Activated CD4-positive, alpha-beta T cell treated with anti-CD3 and anti-CD28 coated beads, Interleukin-2, amount 10 ng/mL, durations not matched to agents 24 days and 14 days (primary cell): Measurements from ENCODE around the gene CAPNS2. TPM values are rescaled to one million over a fixed set of nuclear protein-coding genes. Genes with fewer than 3 reads are reported as not detected.
"Not testable (repeated sequence)": the region's sequence is repeated elsewhere in the genome, so short reads cannot be mapped to it uniquely, and the experiment has no call there.

Source experiments
- DNase-seq: peaks from one replicate; pipeline ENCODE4 v3.0.0; 2022
- H3K27ac Mint-ChIP-seq: one replicate; pipeline ENCODE4 v1.8.0; 2022; ENCODE audit warnings: mild to moderate bottlenecking, mixed read lengths
- H3K27me3 Mint-ChIP-seq: one replicate; pipeline ENCODE4 v1.8.0; 2022; ENCODE audit warnings: mixed read lengths
- H3K36me3 Mint-ChIP-seq: one replicate; pipeline ENCODE4 v1.8.0; 2022; ENCODE audit warnings: low read depth, mild to moderate bottlenecking, mixed read lengths
- H3K4me1 Mint-ChIP-seq: one replicate; pipeline ENCODE4 v1.8.0; 2021; ENCODE audit warnings: mixed read lengths
- H3K4me3 Mint-ChIP-seq: one replicate; pipeline ENCODE4 v1.8.0; 2022; ENCODE audit warnings: mild to moderate bottlenecking, moderate library complexity, mixed read lengths
- H3K9me3 Mint-ChIP-seq: one replicate; pipeline ENCODE4 v1.8.0; 2021; ENCODE audit warnings: mixed read lengths
- intact Hi-C: fragments of 100-400 bp; cut with micrococcal nuclease; formaldehyde crosslinking; loops from one replicate; pipeline ENCODE4 v1.15.1; 2023
- total RNA-seq: library from RNA; stranded (reverse); gene quantifications from 2 replicates; pipeline ENCODE4 v1.2.3, GENCODE V29; 2022

CAPNS2 gene
- total RNA-seq, 1 donor from 2014 or later, result not detected

DNA sequence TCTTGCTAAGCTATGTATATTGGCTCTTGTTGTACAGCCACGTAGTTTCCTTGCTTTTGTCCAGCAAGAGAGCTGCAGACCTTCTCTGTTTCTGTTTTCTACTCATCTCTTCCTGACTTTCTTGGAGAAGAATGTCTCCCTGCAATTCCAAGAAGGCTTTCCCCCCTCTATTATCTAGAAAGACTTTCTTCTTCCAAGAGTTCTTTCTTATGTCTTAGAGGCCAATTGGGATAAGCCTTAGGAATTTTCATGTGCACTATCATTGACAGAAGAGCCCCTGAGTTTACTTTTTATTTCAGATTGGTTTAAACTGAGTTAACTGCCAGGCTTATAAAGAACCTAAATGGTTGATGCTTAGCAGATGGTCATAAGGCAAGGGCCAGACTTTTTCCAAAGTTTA lies 9.0 kb downstream of the CAPNS2 start:
- peaks cover 2% of the 10 kb centered on the region for H3K27me3 Mint-ChIP-seq
- no peak overlapping the region for H3K4me3 Mint-ChIP-seq
- no peaks in the 10 kb centered on the region for H3K9me3 Mint-ChIP-seq
- no peaks in the 10 kb centered on the region for H3K4me1 Mint-ChIP-seq
- H3K36me3 Mint-ChIP-seq, result no peaks in the 10 kb centered on the region
- H3K27ac Mint-ChIP-seq, result no peak overlapping the region
- intact Hi-C loops, result no loop called here
- no peak for DNase-seq

DNA sequence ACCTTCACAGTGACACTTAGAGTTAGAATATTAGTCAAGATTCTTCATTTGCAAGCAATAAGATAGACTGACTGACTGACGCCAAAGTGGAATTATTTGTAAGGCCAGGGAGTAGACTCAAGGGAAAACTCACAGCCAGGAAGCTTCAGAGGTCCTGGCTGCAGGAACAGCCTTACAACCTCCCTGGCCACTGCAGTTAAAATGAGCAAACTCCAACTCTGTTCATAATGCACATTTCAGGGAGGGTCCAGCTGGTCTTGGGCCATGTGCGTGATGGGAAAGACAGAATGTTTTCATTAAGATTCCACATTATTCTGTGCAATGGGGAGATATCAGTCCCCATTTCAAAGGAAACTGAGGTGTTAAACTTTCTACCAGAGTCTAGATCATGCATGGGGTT lies 9.9 kb downstream of the CAPNS2 start:
- H3K4me3 Mint-ChIP-seq, result no peak overlapping the region
- no peak overlapping the region for H3K27ac Mint-ChIP-seq
- H3K36me3 Mint-ChIP-seq, result no peaks in the 10 kb centered on the region
- intact Hi-C loops, result no loop called here
- peaks cover 2% of the 10 kb centered on the region for H3K27me3 Mint-ChIP-seq
- no peaks in the 10 kb centered on the region for H3K9me3 Mint-ChIP-seq
- no peak for DNase-seq
- no peaks in the 10 kb centered on the region for H3K4me1 Mint-ChIP-seq

DNA sequence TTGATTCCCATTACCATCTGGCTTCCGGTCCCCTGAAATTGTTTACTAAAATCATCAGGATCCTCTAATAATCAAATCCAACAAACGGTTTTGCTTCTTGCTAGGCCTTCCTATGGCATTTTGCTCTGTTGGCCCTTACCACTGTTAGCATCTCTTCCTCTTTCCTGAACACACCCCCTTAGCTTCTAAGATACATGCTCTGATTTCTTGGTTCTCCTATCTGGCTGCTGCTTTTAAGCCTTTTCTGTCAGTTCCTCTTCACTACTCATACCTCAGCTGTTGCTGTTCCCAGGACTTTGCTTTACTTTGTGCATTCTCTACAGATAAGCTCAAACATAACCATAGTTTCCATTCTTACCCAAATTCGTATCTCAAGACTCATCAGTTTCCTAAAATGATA lies 11.4 kb downstream of the CAPNS2 start:
- H3K4me3 Mint-ChIP-seq, result no peak overlapping the region
- intact Hi-C loops, result no loop called here
- H3K27ac Mint-ChIP-seq, result no peak overlapping the region
- H3K9me3 Mint-ChIP-seq, result no peaks in the 10 kb centered on the region
- no peaks in the 10 kb centered on the region for H3K36me3 Mint-ChIP-seq
- H3K27me3 Mint-ChIP-seq, result peaks cover 2% of the 10 kb centered on the region
- DNase-seq, result no peak
- no peaks in the 10 kb centered on the region for H3K4me1 Mint-ChIP-seq

DNA sequence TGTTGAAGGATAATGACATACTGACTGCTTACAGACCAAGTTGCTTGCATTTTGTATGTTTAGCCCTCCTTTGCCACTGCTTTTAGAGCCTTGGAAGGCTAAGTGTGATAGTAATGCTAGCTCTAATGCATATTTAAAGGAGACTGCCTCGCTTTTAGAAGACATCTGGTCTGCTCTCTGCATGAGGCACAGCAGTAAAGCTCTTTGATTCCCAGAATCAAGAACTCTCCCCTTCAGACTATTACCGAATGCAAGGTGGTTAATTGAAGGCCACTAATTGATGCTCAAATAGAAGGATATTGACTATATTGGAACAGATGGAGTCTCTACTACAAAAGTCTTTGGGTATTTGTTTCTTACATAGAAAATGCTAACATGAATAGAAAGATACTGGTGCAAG lies 19.1 kb downstream of the CAPNS2 start:
- Mint-ChIP-seq H3K27me3 (no peaks in the 10 kb centered on the region), H3K27ac (no peak overlapping the region), H3K4me1 (no peaks in the 10 kb centered on the region), H3K36me3 (no peaks in the 10 kb centered on the region), H3K4me3 (no peak overlapping the region), H3K9me3 (no peaks in the 10 kb centered on the region)
- intact Hi-C loops, result no loop called here
- DNase-seq, result no peak

DNA sequence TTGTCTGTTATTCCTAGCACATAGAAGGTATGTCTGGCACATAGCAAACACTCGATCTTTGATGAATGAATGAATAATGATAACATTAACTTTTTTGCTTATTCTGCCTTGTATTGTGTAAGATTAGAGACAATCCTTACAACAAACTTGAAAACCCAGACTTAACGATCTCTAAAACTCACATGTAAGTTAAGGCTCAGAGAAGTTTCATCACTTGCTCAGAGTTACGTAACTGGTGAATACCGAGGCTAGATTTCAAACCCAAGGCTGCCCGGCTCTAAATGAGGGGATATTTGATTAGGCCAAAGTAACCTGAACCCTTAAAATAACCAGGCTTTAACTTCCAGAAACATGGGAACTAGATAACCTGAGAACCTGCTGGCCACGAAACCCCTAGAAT lies 22.3 kb downstream of the CAPNS2 start:
- DNase-seq, result no peak
- Mint-ChIP-seq H3K27me3 (peaks cover 1% of the 10 kb centered on the region), H3K27ac (no peak overlapping the region), H3K4me3 (no peak overlapping the region), H3K36me3 (no peaks in the 10 kb centered on the region), H3K4me1 (no peaks in the 10 kb centered on the region), H3K9me3 (no peaks in the 10 kb centered on the region)
- intact Hi-C loops, result no loop called here

DNA sequence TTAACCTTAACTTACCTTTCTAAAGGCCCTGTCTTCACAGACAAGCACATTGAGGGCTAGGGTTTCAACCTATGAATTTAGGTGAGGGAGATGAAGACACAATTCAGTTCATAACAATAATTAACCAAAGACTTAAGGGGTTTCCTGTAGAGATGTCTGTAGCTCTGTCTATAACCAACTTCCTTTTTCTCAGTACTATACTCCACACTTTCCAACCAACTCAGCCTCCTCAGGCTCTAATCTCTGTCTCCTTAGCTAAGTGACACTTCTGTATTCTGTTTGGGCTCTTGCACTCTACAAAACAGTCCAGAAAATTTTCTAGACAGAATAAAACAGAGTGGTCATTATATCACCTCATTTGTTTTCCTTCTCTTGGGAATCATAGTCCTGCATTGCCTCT lies 25.8 kb downstream of the CAPNS2 start:
- H3K27ac Mint-ChIP-seq, result no peak overlapping the region
- no peaks in the 10 kb centered on the region for H3K4me1 Mint-ChIP-seq
- no peaks in the 10 kb centered on the region for H3K36me3 Mint-ChIP-seq
- intact Hi-C loops, result no loop called here
- peaks cover 8% of the 10 kb centered on the region for H3K27me3 Mint-ChIP-seq
- DNase-seq, result no peak
- no peak overlapping the region for H3K4me3 Mint-ChIP-seq
- no peaks in the 10 kb centered on the region for H3K9me3 Mint-ChIP-seq

DNA sequence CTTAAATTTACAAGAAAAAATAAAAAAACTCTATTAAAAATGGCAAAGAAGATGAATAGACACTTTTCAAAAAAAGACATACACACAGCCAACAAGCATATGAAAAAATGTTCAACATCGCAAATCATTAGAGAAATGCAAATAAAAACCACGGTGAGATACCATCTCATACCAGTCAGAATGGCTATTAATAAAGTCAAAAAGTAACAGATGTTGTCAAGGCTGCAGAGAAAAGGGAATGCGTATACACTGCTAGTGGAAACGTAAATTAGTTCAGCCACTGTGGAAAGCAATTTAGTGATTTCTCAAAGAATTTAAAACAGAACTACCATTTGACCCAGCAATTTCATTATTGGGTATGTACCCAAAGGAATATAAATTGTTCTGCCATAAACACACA lies 31.4 kb downstream of the CAPNS2 start:
- Mint-ChIP-seq H3K27ac (no peak overlapping the region), H3K36me3 (no peaks in the 10 kb centered on the region), H3K9me3 (no peaks in the 10 kb centered on the region), H3K27me3 (peaks cover 6% of the 10 kb centered on the region), H3K4me3 (no peak overlapping the region), H3K4me1 (no peaks in the 10 kb centered on the region)
- DNase-seq, result no peak
- intact Hi-C loops, result no loop called here

DNA sequence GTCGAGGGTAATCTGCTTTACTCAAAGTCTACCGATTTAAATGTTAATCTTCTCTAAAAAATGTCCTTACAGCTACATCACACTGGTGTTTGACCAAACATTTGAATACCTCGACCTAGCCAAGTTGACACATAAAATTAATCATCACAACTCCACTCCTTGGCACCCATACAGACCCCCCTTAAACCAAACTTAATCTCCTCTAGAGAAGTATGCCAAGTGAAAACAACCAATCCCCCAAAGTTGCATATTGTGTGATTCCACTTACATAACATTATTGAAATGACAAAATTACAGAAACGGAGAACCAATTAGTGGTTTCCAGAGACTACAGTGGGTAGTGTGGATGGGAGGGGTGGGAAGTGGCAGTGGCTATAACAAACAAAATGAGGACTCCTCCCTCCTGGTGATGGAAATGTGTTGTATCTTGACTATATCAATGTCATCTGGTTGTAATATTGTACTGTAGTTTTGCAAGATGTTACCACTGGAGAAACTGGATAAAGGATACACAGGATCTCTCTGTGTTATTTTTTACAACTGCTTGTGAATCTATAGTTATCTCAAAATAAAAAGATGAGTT lies 39.4 kb downstream of the CAPNS2 start:
- no peaks in the 10 kb centered on the region for H3K36me3 Mint-ChIP-seq
- no peak for DNase-seq
- intact Hi-C loops, result no loop called here
- peaks cover 3% of the 10 kb centered on the region for H3K27me3 Mint-ChIP-seq
- H3K27ac Mint-ChIP-seq, result no peak overlapping the region
- H3K9me3 Mint-ChIP-seq, result no peaks in the 10 kb centered on the region
- no peaks in the 10 kb centered on the region for H3K4me1 Mint-ChIP-seq
- no peak overlapping the region for H3K4me3 Mint-ChIP-seq

DNA sequence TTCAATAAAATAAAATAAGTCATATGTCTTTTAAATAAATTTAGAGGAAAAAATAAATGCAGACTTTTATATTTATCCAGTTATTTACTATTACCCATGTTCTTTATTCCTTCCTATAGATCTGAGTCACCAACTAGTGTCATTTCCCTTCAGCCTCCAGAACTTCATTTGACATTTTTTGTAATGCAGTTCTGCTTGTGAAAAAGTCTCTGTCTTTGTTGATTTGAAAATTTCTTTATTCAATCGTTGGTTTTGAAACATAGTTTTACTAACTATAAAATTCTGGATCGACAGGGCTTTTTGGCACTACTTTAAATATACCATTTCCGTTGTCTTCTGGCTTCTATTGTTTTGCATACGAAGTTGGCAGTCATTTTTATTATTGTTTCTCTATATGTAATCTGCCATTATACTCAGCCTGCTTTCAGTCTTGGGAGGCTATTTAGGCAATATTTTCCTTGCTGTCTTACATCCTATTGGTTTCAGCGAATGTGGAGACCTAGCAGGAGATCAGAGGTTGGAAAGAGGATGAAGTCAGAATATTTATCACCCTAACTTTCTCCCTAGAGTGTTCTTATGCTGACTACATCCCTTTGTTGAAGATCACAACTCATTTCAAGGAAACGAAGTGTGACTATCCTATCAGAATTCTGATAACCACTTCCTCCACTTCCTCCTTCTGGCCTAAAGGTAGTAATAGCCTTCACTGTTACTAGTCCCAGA lies 47.3 kb downstream of the CAPNS2 start:
- Mint-ChIP-seq H3K4me1 (no peaks in the 10 kb centered on the region), H3K27ac (no peak overlapping the region), H3K27me3 (peaks cover 3% of the 10 kb centered on the region), H3K36me3 (no peaks in the 10 kb centered on the region), H3K4me3 (no peak overlapping the region), H3K9me3 (peaks cover 4% of the 10 kb centered on the region)
- DNase-seq, result no peak
- intact Hi-C loops, result no loop called here

DNA sequence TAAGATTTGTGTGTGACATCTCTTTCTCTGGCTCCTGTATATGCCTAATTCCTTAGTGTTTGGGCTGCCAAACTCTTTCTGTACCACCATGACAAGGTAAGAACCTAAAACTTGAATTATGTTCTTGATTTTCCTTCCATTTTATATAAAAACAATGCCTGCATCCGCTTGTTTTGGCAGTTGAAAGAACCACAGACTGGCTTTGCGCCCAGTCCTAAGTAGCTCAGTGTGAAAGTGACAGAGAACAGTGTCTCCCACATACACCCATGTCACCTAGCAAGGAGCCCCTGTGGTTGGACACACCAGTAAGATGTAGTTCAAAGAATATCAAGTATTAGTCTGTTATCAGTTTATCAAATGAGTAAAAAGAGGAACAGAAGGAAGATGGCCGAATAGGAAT lies 48.6 kb downstream of the CAPNS2 start:
- Mint-ChIP-seq H3K9me3 (peaks cover 4% of the 10 kb centered on the region), H3K4me1 (no peaks in the 10 kb centered on the region), H3K27me3 (peaks cover 3% of the 10 kb centered on the region), H3K4me3 (no peak overlapping the region), H3K27ac (no peak overlapping the region), H3K36me3 (no peaks in the 10 kb centered on the region)
- intact Hi-C loops, result no loop called here
- DNase-seq, result no peak

DNA sequence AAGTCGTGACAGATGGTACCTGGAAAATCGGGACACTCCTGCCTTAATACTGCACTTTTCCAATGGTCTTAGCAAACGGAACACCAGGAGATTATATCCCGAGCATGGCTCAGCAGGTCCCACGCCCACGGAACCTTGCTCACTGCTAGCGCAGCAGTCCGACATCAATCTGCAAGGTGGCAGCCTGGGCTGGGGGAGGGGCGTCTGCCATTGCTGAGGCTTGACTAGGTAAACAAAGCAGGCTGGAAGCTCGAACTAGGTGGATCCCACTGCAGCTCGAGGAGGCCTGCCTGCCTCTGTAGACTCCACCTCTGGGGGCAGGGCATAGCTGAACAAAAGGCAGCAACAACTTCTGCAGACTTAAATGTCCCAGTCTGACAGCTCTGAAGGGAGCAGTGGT lies 49.2 kb downstream of the CAPNS2 start:
- H3K27ac Mint-ChIP-seq, DNase-seq, H3K9me3 Mint-ChIP-seq, H3K36me3 Mint-ChIP-seq, H3K27me3 Mint-ChIP-seq, intact Hi-C loops, H3K4me1 Mint-ChIP-seq, H3K4me3 Mint-ChIP-seq: not testable (repeated sequence)

Other genes starting within 250 kb of the CAPNS2 start
- not detected in 2 replicates for gene IRX6, start 242.5 kb upstream of the CAPNS2 start, total RNA-seq
- not detected in 2 replicates for gene MMP2, start 87.5 kb upstream of the CAPNS2 start, total RNA-seq
- 1.8 and 3.7 TPM in 2 replicates for gene LPCAT2, start 57.6 kb upstream of the CAPNS2 start, total RNA-seq
- gene SLC6A2, start 89.3 kb downstream of the CAPNS2 start, total RNA-seq, result not detected in 2 replicates